ENCODE results near the gene DIP2B. TPM values are rescaled to one million over a fixed set of nuclear protein-coding genes. Genes with fewer than 3 reads are reported as not detected.

DIP2B gene
- total RNA-seq, 1 donor from 2014 or later: 25.8 TPM

DNA sequence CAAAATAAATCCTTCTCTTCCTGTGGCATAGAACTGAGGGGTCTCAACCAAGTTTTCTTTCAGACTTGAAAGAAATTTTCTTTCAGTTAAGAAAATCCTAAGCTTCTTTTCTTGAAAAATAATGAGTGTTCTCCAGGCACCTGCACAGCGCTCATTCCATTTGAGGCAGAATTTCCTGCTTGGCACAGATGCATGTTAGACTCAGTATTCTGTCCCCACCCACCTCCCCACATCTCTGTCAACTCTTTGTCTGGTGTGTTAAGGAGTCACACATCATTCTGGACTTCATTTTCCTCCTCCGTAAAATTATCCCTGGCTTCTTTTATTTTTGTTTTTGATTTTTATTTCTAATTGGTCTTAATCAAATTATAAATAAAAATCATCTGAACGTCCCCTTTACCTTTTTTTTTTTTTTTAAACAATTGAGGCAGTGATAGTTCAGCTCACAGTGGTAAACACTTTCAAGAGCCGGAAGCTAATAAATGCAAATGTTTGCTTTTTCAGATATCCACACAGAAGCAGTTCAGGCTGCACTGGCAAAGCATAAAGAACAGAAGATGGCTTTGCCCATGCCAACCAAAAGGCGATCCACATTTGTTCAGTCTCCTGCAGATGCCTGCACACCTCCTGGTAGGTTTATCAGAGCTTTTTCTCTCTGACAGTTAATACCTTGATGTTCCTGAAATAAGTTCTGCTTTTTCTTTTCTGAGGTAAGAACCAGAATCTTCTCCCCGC, 155.1 kb downstream of the DIP2B start:
- DNase-seq (ENCODE audit: low spot score): no peak
- TF ChIP-seq, protein P1, sequence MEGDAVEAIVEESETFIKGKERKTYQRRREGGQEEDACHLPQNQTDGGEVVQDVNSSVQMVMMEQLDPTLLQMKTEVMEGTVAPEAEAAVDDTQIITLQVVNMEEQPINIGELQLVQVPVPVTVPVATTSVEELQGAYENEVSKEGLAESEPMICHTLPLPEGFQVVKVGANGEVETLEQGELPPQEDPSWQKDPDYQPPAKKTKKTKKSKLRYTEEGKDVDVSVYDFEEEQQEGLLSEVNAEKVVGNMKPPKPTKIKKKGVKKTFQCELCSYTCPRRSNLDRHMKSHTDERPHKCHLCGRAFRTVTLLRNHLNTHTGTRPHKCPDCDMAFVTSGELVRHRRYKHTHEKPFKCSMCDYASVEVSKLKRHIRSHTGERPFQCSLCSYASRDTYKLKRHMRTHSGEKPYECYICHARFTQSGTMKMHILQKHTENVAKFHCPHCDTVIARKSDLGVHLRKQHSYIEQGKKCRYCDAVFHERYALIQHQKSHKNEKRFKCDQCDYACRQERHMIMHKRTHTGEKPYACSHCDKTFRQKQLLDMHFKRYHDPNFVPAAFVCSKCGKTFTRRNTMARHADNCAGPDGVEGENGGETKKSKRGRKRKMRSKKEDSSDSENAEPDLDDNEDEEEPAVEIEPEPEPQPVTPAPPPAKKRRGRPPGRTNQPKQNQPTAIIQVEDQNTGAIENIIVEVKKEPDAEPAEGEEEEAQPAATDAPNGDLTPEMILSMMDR (IDR thresholded peaks at IDR 0.05): no peak
- Mint-ChIP-seq H3K4me1 (ENCODE audit: low read depth) (peaks cover 33% of the 10 kb centered on the region), H3K36me3 (ENCODE audit: low read depth) (no peaks in the 10 kb centered on the region), H3K9me3 (ENCODE audit: low read depth) (no peaks in the 10 kb centered on the region), H3K27me3 (ENCODE audit: low read depth) (no peaks in the 10 kb centered on the region), H3K4me3 (ENCODE audit: unreplicated experiment) (no peak overlapping the region), H3K27ac (ENCODE audit: unreplicated experiment) (no peak overlapping the region)

- H3K27ac Mint-ChIP-seq (ENCODE audit: unreplicated experiment): no peak overlapping the region
- H3K9me3 Mint-ChIP-seq (ENCODE audit: low read depth): no peaks in the 10 kb centered on the region
Measured at GRCh38 chr12:50660425-50660822, 155.6 kb downstream of the DIP2B start.

GRCh38 chr12:50661300-50662115, 156.7 kb downstream of the DIP2B start:
- Mint-ChIP-seq H3K27me3 (ENCODE audit: low read depth) (no peaks in the 10 kb centered on the region), H3K4me3 (ENCODE audit: unreplicated experiment) (no peak overlapping the region), H3K9me3 (ENCODE audit: low read depth) (no peaks in the 10 kb centered on the region), H3K4me1 (ENCODE audit: low read depth) (peaks cover 33% of the 10 kb centered on the region), H3K27ac (ENCODE audit: unreplicated experiment) (no peak overlapping the region), H3K36me3 (ENCODE audit: low read depth) (no peaks in the 10 kb centered on the region)
- DNase-seq (ENCODE audit: low spot score): no peak
- TF ChIP-seq, protein P1 (IDR thresholded peaks at IDR 0.05): no peak

More at GRCh38 chr12:50660425-50660822, 155.6 kb downstream of the DIP2B start:
- TF ChIP-seq, protein P1 (IDR thresholded peaks at IDR 0.05): no peak
- H3K36me3 Mint-ChIP-seq (ENCODE audit: low read depth): no peaks in the 10 kb centered on the region
- peaks cover 33% of the 10 kb centered on the region for H3K4me1 Mint-ChIP-seq (ENCODE audit: low read depth)
- DNase-seq (ENCODE audit: low spot score): no peak
- H3K27me3 Mint-ChIP-seq (ENCODE audit: low read depth): no peaks in the 10 kb centered on the region
- H3K4me3 Mint-ChIP-seq (ENCODE audit: unreplicated experiment): no peak overlapping the region

DNA sequence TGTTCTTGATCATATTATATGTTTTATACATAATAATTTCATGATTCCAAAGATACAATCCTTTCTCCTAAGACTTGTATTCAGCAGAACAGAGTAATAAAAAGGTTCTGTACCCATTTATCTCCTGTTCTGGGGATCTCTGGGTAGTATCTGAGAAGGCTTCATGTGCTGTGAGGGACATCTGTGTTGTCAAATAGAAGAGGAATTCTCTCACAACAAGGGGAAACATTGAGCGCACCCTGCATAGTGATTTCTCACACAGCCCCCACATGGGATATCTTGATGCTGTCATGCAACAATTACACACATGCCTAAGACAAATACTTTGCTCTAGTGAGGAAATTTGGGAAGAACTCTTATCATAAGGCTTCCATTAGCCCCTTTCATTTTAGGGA, 157.3 kb downstream of the DIP2B start:
- Mint-ChIP-seq H3K4me1 (ENCODE audit: low read depth) (peaks cover 33% of the 10 kb centered on the region), H3K27me3 (ENCODE audit: low read depth) (no peaks in the 10 kb centered on the region), H3K9me3 (ENCODE audit: low read depth) (no peaks in the 10 kb centered on the region), H3K27ac (ENCODE audit: unreplicated experiment) (no peak overlapping the region), H3K4me3 (ENCODE audit: unreplicated experiment) (no peak overlapping the region), H3K36me3 (ENCODE audit: low read depth) (no peaks in the 10 kb centered on the region)
- no peak for DNase-seq (ENCODE audit: low spot score)
- TF ChIP-seq, protein P1 (IDR thresholded peaks at IDR 0.05): no peak

- DNase-seq (ENCODE audit: low spot score): no peak
- H3K27me3 Mint-ChIP-seq (ENCODE audit: low read depth): no peaks in the 10 kb centered on the region
- H3K9me3 Mint-ChIP-seq (ENCODE audit: low read depth): no peaks in the 10 kb centered on the region
- H3K4me3 Mint-ChIP-seq (ENCODE audit: unreplicated experiment): no peak overlapping the region
- H3K36me3 Mint-ChIP-seq (ENCODE audit: low read depth): no peaks in the 10 kb centered on the region
- no peak overlapping the region for H3K27ac Mint-ChIP-seq (ENCODE audit: unreplicated experiment)
- peaks cover 22% of the 10 kb centered on the region for H3K4me1 Mint-ChIP-seq (ENCODE audit: low read depth)
- TF ChIP-seq, protein P1 (IDR thresholded peaks at IDR 0.05): no peak
Measured at GRCh38 chr12:50665170-50665569, 160.4 kb downstream of the DIP2B start.

Data from chondrocyte (in vitro differentiated cells).